Vagina (tissue), 2 donors: ENCODE results near the gene COBL.

Experiments
- POLR2A ChIP-seq, 2 donors: fragments of 450-650 bp; IDR thresholded peaks; one replicate each; pipeline ENCODE4 v1.6.1; 2017; ENCODE audit warnings: antibody characterized with exemption in 2 of 2, mild to moderate bottlenecking in 2 of 2, moderate library complexity in 2 of 2
- TF ChIP-seq, protein P1 (sequence below), 3 experiments: fragments of 450-650 bp in 2 of 3; fragments of 200-600 bp in 1 of 3; sonication (generic) in 1 of 3; IDR thresholded peaks; one replicate each; pipeline ENCODE4 v1.5.1; 2017 to 2019; ENCODE audit warnings: antibody characterized with exemption in 3 of 3, mild to moderate bottlenecking in 2 of 3, moderate library complexity in 2 of 3

GRCh38 chr7:51031216-51031615 is 285.4 kb downstream of the COBL start:
- TF ChIP-seq, protein P1, sequence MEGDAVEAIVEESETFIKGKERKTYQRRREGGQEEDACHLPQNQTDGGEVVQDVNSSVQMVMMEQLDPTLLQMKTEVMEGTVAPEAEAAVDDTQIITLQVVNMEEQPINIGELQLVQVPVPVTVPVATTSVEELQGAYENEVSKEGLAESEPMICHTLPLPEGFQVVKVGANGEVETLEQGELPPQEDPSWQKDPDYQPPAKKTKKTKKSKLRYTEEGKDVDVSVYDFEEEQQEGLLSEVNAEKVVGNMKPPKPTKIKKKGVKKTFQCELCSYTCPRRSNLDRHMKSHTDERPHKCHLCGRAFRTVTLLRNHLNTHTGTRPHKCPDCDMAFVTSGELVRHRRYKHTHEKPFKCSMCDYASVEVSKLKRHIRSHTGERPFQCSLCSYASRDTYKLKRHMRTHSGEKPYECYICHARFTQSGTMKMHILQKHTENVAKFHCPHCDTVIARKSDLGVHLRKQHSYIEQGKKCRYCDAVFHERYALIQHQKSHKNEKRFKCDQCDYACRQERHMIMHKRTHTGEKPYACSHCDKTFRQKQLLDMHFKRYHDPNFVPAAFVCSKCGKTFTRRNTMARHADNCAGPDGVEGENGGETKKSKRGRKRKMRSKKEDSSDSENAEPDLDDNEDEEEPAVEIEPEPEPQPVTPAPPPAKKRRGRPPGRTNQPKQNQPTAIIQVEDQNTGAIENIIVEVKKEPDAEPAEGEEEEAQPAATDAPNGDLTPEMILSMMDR (IDR thresholded peaks at IDR 0.05) = no peak
- TF ChIP-seq POLR2A (IDR thresholded peaks at IDR 0.05) = no peak
